ENCODE measurements around the gene KCNMA1.

KCNMA1 gene

GRCh38 chr10:76864922-76865321, 772.7 kb downstream of the KCNMA1 start:
- no peak for DNase-seq

DNA sequence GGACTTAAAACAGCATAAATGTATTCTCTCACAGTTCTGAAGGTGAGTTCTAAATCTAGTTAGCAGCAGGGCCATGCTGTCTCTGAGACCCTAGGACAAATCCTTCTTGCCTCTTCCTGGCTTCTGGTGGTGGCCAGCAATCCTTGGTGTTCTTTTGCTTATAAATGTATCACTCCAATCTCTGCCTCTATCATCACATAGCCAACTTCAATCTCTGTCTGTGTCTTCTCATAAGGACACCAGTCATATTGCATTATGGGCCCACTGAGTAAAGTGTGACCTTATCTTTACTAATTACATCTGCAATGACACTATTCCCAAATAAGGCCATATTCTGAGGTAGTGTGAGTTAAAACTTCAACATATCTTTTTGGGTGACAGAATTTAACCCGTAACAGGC, 778.9 kb downstream of the KCNMA1 start:
- no peak for DNase-seq

DNA sequence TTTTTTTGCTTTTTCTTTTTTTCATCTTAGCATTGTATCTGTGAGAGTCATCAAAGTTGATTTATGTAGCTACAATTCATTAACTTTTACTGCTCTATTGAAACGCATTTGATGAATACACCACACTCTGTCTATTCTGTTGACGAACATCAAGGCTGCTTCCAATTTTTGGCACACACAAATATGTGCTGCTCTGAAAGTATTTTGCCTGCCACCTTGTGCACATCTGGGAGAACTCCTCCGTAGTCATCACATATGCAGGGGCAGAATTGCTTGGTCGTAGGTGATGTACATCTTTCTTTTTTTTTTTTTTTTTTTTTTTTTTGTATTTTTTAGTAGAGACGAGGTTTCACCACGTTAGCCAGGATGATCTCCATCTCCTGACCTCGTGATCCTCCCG, 796.8 kb downstream of the KCNMA1 start:
- DNase-seq: no peak

DNA sequence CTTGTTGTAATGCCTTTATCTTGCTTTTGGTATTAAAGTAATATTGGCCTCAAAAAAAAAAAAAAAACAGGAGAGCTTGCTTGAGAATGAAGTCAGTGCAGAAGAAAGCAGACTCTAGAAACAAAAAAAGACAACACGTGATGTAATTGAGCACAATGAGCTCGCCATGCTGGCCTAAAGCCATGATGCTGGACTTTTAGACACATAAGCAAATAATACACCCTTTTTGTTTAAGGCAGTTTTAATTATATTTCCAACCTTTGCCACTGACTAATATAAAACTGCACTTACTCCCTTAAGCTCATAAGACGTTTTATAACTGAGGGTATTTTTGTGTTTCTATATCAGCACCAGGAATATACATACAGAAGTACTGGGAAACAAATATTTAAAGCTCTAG, 798.3 kb downstream of the KCNMA1 start:
- DNase-seq: no peak

- DNase-seq: no peak
Measured at GRCh38 chr10:76830218-76830617, 807.4 kb downstream of the KCNMA1 start.

GRCh38 chr10:76829724-76830123, 807.9 kb downstream of the KCNMA1 start:
- DNase-seq: no peak
